ENCODE measurements around the gene CCDC86.

The CCDC86 gene

DNA sequence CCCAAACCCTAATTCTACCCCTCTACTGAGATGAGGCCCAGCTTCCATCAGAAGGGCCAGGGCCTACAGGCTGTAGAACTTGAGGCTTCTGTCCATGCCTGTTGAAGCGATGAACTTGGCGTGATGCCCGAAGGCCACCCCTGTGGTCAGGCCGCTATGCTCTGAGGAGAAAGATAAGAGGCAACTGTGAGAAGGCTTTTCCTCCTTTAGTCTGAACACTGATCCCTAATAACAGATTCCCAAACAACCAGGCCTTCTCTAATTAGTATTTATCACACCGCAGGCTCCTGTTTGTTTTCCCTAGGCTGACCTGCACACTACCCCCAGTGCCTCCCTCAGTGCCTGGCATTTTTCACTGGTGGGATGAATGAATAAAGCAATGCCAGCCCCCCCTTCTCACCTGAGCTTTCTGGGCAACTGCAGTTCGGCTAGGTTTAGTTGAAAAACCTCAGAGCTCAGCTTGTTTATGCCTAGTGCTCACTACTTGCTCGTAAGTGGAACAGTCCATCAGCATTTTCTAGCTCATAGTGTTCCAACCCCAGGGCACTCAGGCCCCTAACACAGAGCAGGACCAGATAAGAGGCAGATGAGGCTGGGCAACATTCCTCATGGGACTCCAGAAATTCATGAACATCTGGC, 49.3 kb downstream of the CCDC86 start:
- DNase-seq (ENCODE audit: low spot score), result no peak

GRCh38 chr11:60895687-60896086, 53.8 kb downstream of the CCDC86 start:
- no peak for DNase-seq (ENCODE audit: low spot score)

- DNase-seq (ENCODE audit: low spot score), result no peak
Observed at GRCh38 chr11:60897496-60897895, 55.6 kb downstream of the CCDC86 start.

DNA sequence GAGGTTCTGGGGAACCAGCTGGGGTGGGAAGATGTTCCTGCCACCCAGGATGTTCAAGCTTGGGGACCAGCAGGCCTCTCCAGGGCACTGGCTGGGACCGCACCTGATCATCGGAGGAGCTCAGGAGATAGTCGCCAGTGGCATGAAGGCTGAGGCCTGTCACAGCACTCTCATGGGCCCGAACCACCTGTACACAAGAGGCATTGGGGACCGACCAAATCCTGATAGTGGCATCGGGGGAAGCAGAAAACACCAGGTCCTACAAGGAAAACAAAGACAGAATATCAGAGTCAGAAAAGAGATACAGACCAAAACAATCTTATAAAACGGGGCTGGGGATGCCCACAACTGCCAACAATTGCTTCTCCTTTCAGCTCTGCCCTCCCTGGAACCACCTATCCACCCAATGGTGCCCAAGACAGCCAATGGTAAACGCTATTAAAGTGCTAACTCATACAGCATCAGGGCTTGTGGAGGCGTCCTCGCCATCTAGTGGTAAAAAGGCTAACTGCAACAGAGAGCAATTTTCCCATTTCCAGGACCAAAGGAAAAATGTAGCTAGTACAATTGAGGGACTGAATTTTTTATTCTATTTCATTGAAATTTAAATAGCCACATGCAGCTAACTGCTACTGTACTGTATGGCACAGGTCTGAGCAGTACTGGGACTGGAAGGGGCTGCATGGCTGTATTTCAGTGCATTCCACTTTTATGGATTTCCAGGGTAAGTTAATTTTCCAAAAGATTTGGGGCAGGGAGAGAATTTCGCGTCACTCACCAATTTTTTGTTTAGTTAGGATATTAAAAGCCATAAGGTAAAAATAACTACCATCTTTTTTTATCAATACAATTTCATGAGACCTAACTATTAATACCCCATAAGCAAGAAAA, 57.4 kb downstream of the CCDC86 start:
- DNase-seq (ENCODE audit: low spot score), result peak; percentile 77

GRCh38 chr11:60899977-60900376, 58.1 kb downstream of the CCDC86 start:
- no peak for DNase-seq (ENCODE audit: low spot score)

Data from cerebellar cortex (tissue), 1 donor.